HepG2 (cell line): ENCODE results near the gene TMEM117. TPM values are rescaled to one million over a fixed set of nuclear protein-coding genes. Genes with fewer than 3 reads are reported as not detected.

Source experiments
- ATAC-seq: fragments of 200-7000 bp; cut with Tn5 transposase; 3 replicates; pipeline ENCODE4 v1.9.1; 2020; ENCODE audit warnings: mild to moderate bottlenecking, moderate library complexity
- BruUV-seq: library from RNA; stranded (reverse); fragments of 400-500 nt; replicated peaks from 2 replicates; lab custom pipeline; 2021; lab: Mats Ljungman, UMichigan
- CTCF ChIA-PET: fragments of 300-600 bp; formaldehyde crosslinking; extraction: SDS; loops from one replicate; lab custom pipeline; 2021; ENCODE audit warnings: low total read pairs, inconsistent platforms, low intra/inter-chr PET ratio; lab: Yijun Ruan, JAX
- POLR2A ChIA-PET: fragments of 350-600 bp; sonication (Branson Sonifier 250); formaldehyde crosslinking; loops from one replicate; lab custom pipeline; 2020; ENCODE audit warnings: antibody characterized with exemption, inconsistent platforms; lab: Yijun Ruan, JAX
- DNase-seq: peaks from one replicate; pipeline ENCODE4 v3.0.0-alpha.2; 2015; ENCODE audit warnings: low spot score
- FAIRE-seq: peaks from 3 replicates; lab custom pipeline; 2011; peaks lifted over from hg19 to GRCh38; lab: Jason Lieb, UNC
- H2AFZ ChIP-seq: one replicate; pipeline ENCODE4 v1.6.1; 2011; ENCODE audit warnings: low read length, inconsistent platforms
- H3K27ac ChIP-seq: fragments of 300-600 bp; 3 replicates; pipeline ENCODE4 v1.8.0; 2011; ENCODE audit warnings: mixed run types, mild to moderate bottlenecking, mixed read lengths, low read length, inconsistent platforms; ENCODE audit not compliant: insufficient read depth; ENCODE audit errors: extremely low read length
- H3K27me3 ChIP-seq, 2 experiments: fragments of 200-600 bp in 1 of 2; 2 replicates in 1 of 2; 3 replicates in 1 of 2; pipeline versions ENCODE4 v1.6.0 to v1.8.0; 2011; ENCODE audit warnings: low read length in 2 of 2, mild to moderate bottlenecking in 2 of 2, moderate library complexity in 2 of 2, inconsistent platforms in 1 of 2; ENCODE audit not compliant: insufficient read depth in 2 of 2, control insufficient read depth in 1 of 2
- H3K36me3 ChIP-seq, 2 experiments: fragments of 200-600 bp in 1 of 2; replicated peaks in 1 of 2; 2 replicates in 1 of 2; 3 replicates in 1 of 2; pipeline versions ENCODE4 v1.5.1 to v1.8.0; 2011; ENCODE audit warnings: low read length in 2 of 2, inconsistent platforms in 1 of 2; ENCODE audit not compliant: insufficient read depth in 2 of 2, control insufficient read depth in 1 of 2
- H3K4me1 ChIP-seq: 2 replicates; pipeline ENCODE4 v1.5.1; 2012; ENCODE audit warnings: low read length, inconsistent platforms; ENCODE audit not compliant: insufficient read depth
- H3K4me2 ChIP-seq: 2 replicates; pipeline ENCODE4 v1.6.0; 2011; ENCODE audit warnings: low read depth, low read length, inconsistent platforms
- H3K4me3 ChIP-seq, 3 experiments: fragments of 200-600 bp in 1 of 3; sonication (generic), shearing (Covaris generic) in 1 of 3; replicated peaks in 1 of 3; 2 replicates each; pipeline ENCODE4 v1.5.1; 2011 to 2016; ENCODE audit warnings: low read length in 3 of 3, inconsistent platforms in 2 of 3, low read depth in 2 of 3, mild to moderate bottlenecking in 2 of 3, control low read depth in 1 of 3, mixed read lengths in 1 of 3; ENCODE audit not compliant: insufficient read depth in 1 of 3
- H3K79me2 ChIP-seq: one replicate; pipeline ENCODE4 v1.6.1; 2011; ENCODE audit warnings: low read length, inconsistent platforms; ENCODE audit not compliant: insufficient read depth
- H3K9ac ChIP-seq: 2 replicates; pipeline ENCODE4 v1.6.0; 2011; ENCODE audit warnings: mild to moderate bottlenecking, low read depth, low read length, inconsistent platforms; ENCODE audit not compliant: insufficient read depth
- H3K9me3 ChIP-seq: 2 replicates; pipeline ENCODE4 v1.5.1; 2012; ENCODE audit warnings: mild to moderate bottlenecking, low read length
- H4K20me1 ChIP-seq: 2 replicates; pipeline ENCODE4 v1.6.0; 2011; ENCODE audit warnings: inconsistent platforms, mild to moderate bottlenecking, low read length, moderate library complexity; ENCODE audit not compliant: insufficient read depth
- ELK4 ChIP-seq: sonication (generic); formaldehyde crosslinking; IDR thresholded peaks from 2 replicates; pipeline ENCODE4 v1.9.0; 2021; ENCODE audit warnings: missing genetic modification reagents, borderline replicate concordance
- FOSL1 ChIP-seq: sonication (generic); formaldehyde crosslinking; IDR thresholded peaks from 2 replicates; pipeline ENCODE4 v1.9.0; 2021; ENCODE audit warnings: missing genetic modification reagents, borderline replicate concordance
- HMGA1 ChIP-seq: sonication (generic); formaldehyde crosslinking; conservative IDR thresholded peaks from 2 replicates; pipeline ENCODE4 v1.4.0; 2020; ENCODE audit warnings: missing genetic modification reagents
- PCBP1 ChIP-seq: fragments of 200-400 bp; formaldehyde crosslinking; IDR thresholded peaks from 2 replicates; pipeline ENCODE4 v1.6.1; 2017; ENCODE audit warnings: mild to moderate bottlenecking, low read depth, low read length, borderline replicate concordance
- ZNF24 ChIP-seq: fragments of 450-650 bp; IDR thresholded peaks from 2 replicates; pipeline ENCODE4 v1.6.1; 2017; ENCODE audit warnings: antibody characterized with exemption, mild to moderate bottlenecking
- ZNF318 ChIP-seq: sonication (generic); formaldehyde crosslinking; IDR thresholded peaks from 2 replicates; pipeline ENCODE4 v1.4.0; 2020; ENCODE audit warnings: mild to moderate bottlenecking, missing genetic modification reagents
- ZNF678 ChIP-seq: sonication (generic); formaldehyde crosslinking; IDR thresholded peaks from 2 replicates; pipeline ENCODE4 v1.4.0; 2020; ENCODE audit warnings: mild to moderate bottlenecking, missing genetic modification reagents
- WGBS: methylation state at CpG from one replicate; pipeline ENCODE4 v1.1.6; 2017; ENCODE audit warnings: low lambda C conversion rate; 5-methylcytosine and 5-hydroxymethylcytosine counted together
- in situ Hi-C: cut with HindIII; loops from 2 replicates; pipeline ENCODE4 v1.10.0; 2017; ENCODE audit warnings: low pct_unique_long_range_greater_than_20kb; ENCODE audit not compliant: extremely low pct_ligation_motif_present
- intact Hi-C: fragments of 100-400 bp; cut with micrococcal nuclease; formaldehyde crosslinking; loops from one replicate; pipeline ENCODE4 v1.10.0; 2022; ENCODE audit not compliant: unreplicated experiment
- polyA plus RNA-seq, 8 experiments: library from polyadenylated mRNA; depleted of rRNA in 3 of 8; stranded (reverse) in 7 of 8; unstranded in 1 of 8; fragments of >200 nt; fragmentation: Illumina TruSeq in 4 of 8; extraction: Trizol in 4 of 8; gene quantifications; 2 replicates each; pipeline versions ENCODE4 v1.2.1 to v1.2.3, GENCODE V29; 2011 to 2016; ENCODE audit warnings: low read depth in 4 of 8, missing spikeins in 1 of 8, mixed read lengths in 1 of 8; ENCODE audit not compliant: insufficient read depth in 1 of 8
- total RNA-seq, 5 experiments: library from RNA; depleted of rRNA; stranded (reverse); fragments of >200 nt; fragmentation: Illumina TruSeq; extraction: Trizol; gene quantifications; 2 replicates each; pipeline ENCODE4 v1.2.3, GENCODE V29; 2016; ENCODE audit warnings: low read depth in 1 of 5

Gene TMEM117
- total and polyA plus RNA-seq, 2 of the 13 experiments (the other 11 are each of a cell fraction or from before 2014, with no cell fraction given), result 2.8 to 8.5 TPM

DNA sequence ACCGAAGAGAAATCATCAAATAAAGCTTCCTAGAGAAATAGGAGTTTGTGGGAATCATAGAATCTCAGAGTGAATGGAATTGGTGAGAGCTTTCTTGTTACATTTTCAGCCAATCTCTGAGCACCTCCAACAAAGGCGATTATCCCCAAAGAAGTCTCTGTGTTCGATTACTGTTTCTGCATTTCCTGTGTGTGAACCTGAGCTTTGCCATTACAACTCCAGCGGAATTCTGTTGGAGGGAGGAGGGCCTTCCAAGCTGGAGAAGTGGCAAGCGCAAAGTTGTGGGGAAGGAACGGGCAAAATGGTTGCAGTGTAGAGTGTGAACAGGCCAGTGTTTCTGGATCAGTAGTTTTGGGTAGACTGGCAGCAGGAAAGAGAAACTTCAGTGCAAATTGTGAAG is 23.1 kb downstream of the TMEM117 start:
- H3K27ac ChIP-seq, result no peak overlapping the region
- no peaks in the 10 kb centered on the region for H3K9me3 ChIP-seq
- TF ChIP-seq ELK4 (CRISPR knock-in tag) (no peak), PCBP1 (no peak), ZNF24 (no peak), ZNF678 (no peak), ZNF318 (no peak), HMGA1 (no peak), FOSL1 (CRISPR knock-in tag) (no peak)
- H3K27me3 ChIP-seq, result no peaks in the 10 kb centered on the region
- no peaks in the 10 kb centered on the region for H3K79me2 ChIP-seq
- no TSS peak for BruUV-seq
- no peak overlapping the region for H3K4me3 ChIP-seq
- CTCF ChIA-PET, result no interaction called here
- H4K20me1 ChIP-seq, result no peaks in the 10 kb centered on the region
- H3K4me2 ChIP-seq, result no peak overlapping the region
- intact Hi-C loops, result no loop called here
- H3K4me1 ChIP-seq, result no peaks in the 10 kb centered on the region
- no peak overlapping the region for H2AFZ ChIP-seq
- WGBS, result 95% methylated on average over 6 of the region's 6 CpGs
- in situ Hi-C loops, result no loop called here
- ATAC-seq, result no peak
- no peak for FAIRE-seq
- POLR2A ChIA-PET, result no interaction called here
- H3K36me3 ChIP-seq, result no peaks in the 10 kb centered on the region
- DNase-seq, result no peak
- H3K9ac ChIP-seq, result no peak overlapping the region
